RWPE2 (cell line): ENCODE results near the gene PPM1H.

ENCODE experiments used
- ATAC-seq: fragments of 200-7000 bp; cut with Tn5 transposase; 3 replicates; pipeline ENCODE4 v1.9.1; 2021; ENCODE audit warnings: low read depth
- DNase-seq: peaks from one replicate; pipeline ENCODE4 v3.0.0-alpha.2; 2020; ENCODE audit warnings: low spot score
- H3K27ac ChIP-seq: fragments of 450-650 bp; 2 replicates; pipeline ENCODE4 v1.5.1; 2017; ENCODE audit warnings: mild to moderate bottlenecking; ENCODE audit not compliant: poor library complexity, severe bottlenecking
- H3K27me3 ChIP-seq: fragments of 250-450 bp; sonication (Bioruptor Pico); 2 replicates; pipeline ENCODE4 v1.5.1; 2021; ENCODE audit warnings: mild to moderate bottlenecking, moderate library complexity; ENCODE audit not compliant: insufficient read depth, poor library complexity, severe bottlenecking
- H3K36me3 ChIP-seq: fragments of 250-450 bp; sonication (Bioruptor Pico); 2 replicates; pipeline ENCODE4 v1.5.1; 2020; ENCODE audit warnings: low read depth, mild to moderate bottlenecking, moderate library complexity
- H3K4me1 ChIP-seq: fragments of 250-450 bp; sonication (Bioruptor Pico); 2 replicates; pipeline ENCODE4 v1.5.1; 2021; ENCODE audit warnings: mild to moderate bottlenecking, moderate library complexity; ENCODE audit not compliant: insufficient read depth, poor library complexity, severe bottlenecking
- H3K4me3 ChIP-seq: fragments of 250-450 bp; sonication (Bioruptor Pico); 2 replicates; pipeline ENCODE4 v1.5.1; 2021; ENCODE audit warnings: mild to moderate bottlenecking, moderate library complexity; ENCODE audit not compliant: severe bottlenecking
- H3K9me3 ChIP-seq: fragments of 250-450 bp; sonication (Bioruptor Pico); 2 replicates; pipeline ENCODE4 v1.5.1; 2021; ENCODE audit warnings: mild to moderate bottlenecking, moderate library complexity; ENCODE audit not compliant: severe bottlenecking
- TF ChIP-seq, protein P1 (sequence below): fragments of 450-650 bp; IDR thresholded peaks from one replicate; pipeline ENCODE4 v1.5.1; 2017; ENCODE audit warnings: mild to moderate bottlenecking, moderate library complexity; ENCODE audit not compliant: poor library complexity, severe bottlenecking

Gene PPM1H

DNA sequence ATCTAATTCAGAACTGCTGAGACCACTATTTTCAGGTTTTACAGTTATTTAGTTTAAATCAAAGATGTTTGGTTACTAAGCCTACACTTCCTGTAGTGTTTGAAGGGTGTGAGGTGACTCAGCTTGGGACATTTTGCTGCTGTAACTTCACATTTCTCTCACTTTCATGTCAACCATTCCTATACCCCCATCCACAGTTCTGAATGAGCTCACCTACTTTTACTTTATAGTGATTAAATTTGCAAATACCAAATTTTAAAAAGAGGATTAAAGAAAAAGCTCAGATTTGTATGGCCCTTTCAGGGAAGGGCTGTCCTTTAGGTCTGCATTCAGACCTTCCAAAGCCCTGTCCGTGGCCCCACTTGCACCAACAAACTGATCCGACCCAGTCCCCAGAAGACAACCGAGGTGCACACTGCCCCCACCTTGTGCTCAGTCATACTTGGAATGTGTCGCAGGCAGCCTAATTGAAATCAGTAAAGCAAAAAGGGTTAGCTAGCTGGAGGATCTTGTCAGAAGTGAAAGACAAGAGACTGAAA, 294.0 kb downstream of the PPM1H start:
- TF ChIP-seq, protein P1, sequence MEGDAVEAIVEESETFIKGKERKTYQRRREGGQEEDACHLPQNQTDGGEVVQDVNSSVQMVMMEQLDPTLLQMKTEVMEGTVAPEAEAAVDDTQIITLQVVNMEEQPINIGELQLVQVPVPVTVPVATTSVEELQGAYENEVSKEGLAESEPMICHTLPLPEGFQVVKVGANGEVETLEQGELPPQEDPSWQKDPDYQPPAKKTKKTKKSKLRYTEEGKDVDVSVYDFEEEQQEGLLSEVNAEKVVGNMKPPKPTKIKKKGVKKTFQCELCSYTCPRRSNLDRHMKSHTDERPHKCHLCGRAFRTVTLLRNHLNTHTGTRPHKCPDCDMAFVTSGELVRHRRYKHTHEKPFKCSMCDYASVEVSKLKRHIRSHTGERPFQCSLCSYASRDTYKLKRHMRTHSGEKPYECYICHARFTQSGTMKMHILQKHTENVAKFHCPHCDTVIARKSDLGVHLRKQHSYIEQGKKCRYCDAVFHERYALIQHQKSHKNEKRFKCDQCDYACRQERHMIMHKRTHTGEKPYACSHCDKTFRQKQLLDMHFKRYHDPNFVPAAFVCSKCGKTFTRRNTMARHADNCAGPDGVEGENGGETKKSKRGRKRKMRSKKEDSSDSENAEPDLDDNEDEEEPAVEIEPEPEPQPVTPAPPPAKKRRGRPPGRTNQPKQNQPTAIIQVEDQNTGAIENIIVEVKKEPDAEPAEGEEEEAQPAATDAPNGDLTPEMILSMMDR, result no peak
- H3K4me1 ChIP-seq, result peaks cover 6% of the 10 kb centered on the region
- H3K27ac ChIP-seq, result no peak overlapping the region
- no peaks in the 10 kb centered on the region for H3K36me3 ChIP-seq
- H3K27me3 ChIP-seq, result no peaks in the 10 kb centered on the region
- ATAC-seq (0 out of 3 replicates have a peak, but pooled peaks have one; percentile 35), DNase-seq (no peak)
- peaks cover 2% of the 10 kb centered on the region for H3K9me3 ChIP-seq
- H3K4me3 ChIP-seq, result no peak overlapping the region

DNA sequence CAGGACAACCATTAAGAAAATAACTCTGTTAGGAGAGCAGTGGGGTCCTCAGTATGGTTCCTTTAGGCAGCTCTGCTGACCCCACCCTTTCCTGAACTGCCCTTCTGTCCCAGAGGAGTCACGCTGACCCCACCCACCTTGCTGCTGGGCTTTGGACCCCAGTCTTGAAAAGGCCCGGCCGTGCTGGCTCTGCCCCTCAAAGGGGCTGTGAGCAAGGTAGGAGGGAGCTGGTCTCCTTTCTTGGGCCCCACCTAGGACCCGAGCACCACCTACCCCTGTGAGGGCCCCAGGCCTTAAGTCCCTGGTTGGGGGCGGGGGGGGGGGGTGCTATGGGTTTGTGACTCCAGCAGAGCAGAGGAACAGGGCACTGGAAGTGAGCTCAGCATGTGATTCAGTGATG, 297.3 kb downstream of the PPM1H start:
- Histone ChIP-seq H3K36me3 (no peaks in the 10 kb centered on the region), H3K27me3 (no peaks in the 10 kb centered on the region), H3K4me1 (peaks cover 6% of the 10 kb centered on the region), H3K9me3 (peaks cover 2% of the 10 kb centered on the region), H3K4me3 (no peak overlapping the region), H3K27ac (no peak overlapping the region)
- DNase-seq (no peak), ATAC-seq (no peak)
- TF ChIP-seq, protein P1, result no peak

DNA sequence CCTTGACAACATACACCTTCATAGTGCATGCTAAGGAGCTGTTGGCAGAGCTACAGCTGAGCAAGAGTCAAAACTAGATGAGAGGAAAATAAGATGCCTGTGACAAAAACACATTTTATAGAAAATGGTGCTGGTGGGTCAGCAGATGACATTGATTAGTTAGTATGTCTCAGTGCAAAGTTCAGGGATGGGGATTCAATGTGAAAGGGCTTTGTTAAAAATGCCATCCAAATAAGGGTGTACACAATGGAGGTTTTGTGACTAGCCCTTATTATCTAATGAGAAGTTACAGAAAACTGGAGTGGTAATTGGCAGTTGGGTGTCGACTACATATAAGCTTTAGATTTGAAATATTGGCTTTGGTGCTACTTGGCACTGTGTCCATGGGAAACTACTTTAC, 299.3 kb downstream of the PPM1H start:
- H3K27me3 ChIP-seq, result no peaks in the 10 kb centered on the region
- H3K27ac ChIP-seq, result no peak overlapping the region
- H3K36me3 ChIP-seq, result no peaks in the 10 kb centered on the region
- H3K9me3 ChIP-seq, result peaks cover 2% of the 10 kb centered on the region
- no peaks in the 10 kb centered on the region for H3K4me1 ChIP-seq
- TF ChIP-seq, protein P1, result no peak
- no peak overlapping the region for H3K4me3 ChIP-seq
- no peak for DNase-seq
- no peak for ATAC-seq

DNA sequence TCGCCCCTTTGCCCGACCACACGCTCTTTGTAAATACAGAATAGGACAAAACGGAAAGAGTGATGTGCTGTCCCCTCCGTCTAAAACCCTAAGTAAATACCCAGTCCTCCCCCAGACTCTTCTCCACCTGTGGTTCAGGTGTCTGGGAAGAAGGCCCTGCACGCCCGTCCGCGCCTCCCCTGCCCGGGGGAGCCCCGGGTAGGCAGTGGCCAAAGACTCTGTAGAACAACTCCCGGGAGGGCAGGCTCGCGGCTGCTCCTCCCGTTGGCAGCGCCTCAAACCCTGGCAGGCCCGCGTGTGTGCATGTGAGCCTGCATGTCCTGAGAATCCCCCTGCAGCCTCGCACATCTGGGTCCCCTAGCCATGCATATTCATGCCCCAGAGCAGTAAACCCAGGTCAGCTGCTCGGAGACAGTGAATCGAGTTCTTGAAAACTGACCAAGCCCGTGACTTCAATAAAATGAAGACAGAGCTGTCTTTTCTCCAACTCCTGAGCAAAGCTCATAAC, 302.5 kb downstream of the PPM1H start:
- H3K27ac ChIP-seq, result no peak overlapping the region
- H3K36me3 ChIP-seq, result no peaks in the 10 kb centered on the region
- TF ChIP-seq, protein P1, result no peak
- peak overlapping the region; percentile 20 for H3K4me3 ChIP-seq
- ATAC-seq, result peak; percentile 13; the same call in 1 of the 3 replicates
- H3K9me3 ChIP-seq, result no peaks in the 10 kb centered on the region
- no peaks in the 10 kb centered on the region for H3K27me3 ChIP-seq
- DNase-seq, result no peak
- H3K4me1 ChIP-seq, result no peaks in the 10 kb centered on the region
